ENCODE data around the gene TMTC1.

- TF ChIP-seq, protein P1, sequence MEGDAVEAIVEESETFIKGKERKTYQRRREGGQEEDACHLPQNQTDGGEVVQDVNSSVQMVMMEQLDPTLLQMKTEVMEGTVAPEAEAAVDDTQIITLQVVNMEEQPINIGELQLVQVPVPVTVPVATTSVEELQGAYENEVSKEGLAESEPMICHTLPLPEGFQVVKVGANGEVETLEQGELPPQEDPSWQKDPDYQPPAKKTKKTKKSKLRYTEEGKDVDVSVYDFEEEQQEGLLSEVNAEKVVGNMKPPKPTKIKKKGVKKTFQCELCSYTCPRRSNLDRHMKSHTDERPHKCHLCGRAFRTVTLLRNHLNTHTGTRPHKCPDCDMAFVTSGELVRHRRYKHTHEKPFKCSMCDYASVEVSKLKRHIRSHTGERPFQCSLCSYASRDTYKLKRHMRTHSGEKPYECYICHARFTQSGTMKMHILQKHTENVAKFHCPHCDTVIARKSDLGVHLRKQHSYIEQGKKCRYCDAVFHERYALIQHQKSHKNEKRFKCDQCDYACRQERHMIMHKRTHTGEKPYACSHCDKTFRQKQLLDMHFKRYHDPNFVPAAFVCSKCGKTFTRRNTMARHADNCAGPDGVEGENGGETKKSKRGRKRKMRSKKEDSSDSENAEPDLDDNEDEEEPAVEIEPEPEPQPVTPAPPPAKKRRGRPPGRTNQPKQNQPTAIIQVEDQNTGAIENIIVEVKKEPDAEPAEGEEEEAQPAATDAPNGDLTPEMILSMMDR (IDR thresholded peaks at IDR 0.05 in 8 of 11, conservative IDR thresholded peaks at IDR 0.05 in 3 of 11) = no peak
- TF ChIP-seq POLR2A (IDR thresholded peaks at IDR 0.05) = no peak
Observed at GRCh38 chr12:29713729-29714128, 70.0 kb downstream of the TMTC1 start.

All from spleen (tissue), 7 donors.